Osteoblast (primary cell): ENCODE data around the gene UNK. TPM values are rescaled to one million over a fixed set of nuclear protein-coding genes. Genes with fewer than 3 reads are reported as not detected.
A peak's percentile ranks its signal among the peaks of the same experiment; 100 is the strongest.

Source experiments
- DNase-seq: peaks from one replicate; pipeline ENCODE4 v3.0.0; 2011; ENCODE audit warnings: low spot score, mixed read lengths; ENCODE audit not compliant: insufficient read length; ENCODE audit errors: missing footprints
- H2AFZ ChIP-seq: 2 replicates; pipeline ENCODE4 v1.6.0; 2011; ENCODE audit warnings: mild to moderate bottlenecking, low read length
- H3K27ac ChIP-seq: 2 replicates; pipeline ENCODE4 v1.5.1; 2011; ENCODE audit warnings: mild to moderate bottlenecking, low read depth, low read length, moderate library complexity
- H3K27me3 ChIP-seq: 2 replicates; pipeline ENCODE4 v1.6.0; 2012; ENCODE audit warnings: mild to moderate bottlenecking, control low read depth, inconsistent platforms, low read length, moderate library complexity; ENCODE audit not compliant: insufficient read depth
- H3K36me3 ChIP-seq: 2 replicates; pipeline ENCODE4 v1.5.1; 2011; ENCODE audit warnings: mild to moderate bottlenecking, low read length, control low read depth, moderate library complexity; ENCODE audit not compliant: insufficient read depth
- H3K4me1 ChIP-seq: 2 replicates; pipeline ENCODE4 v1.5.1; 2011; ENCODE audit warnings: mild to moderate bottlenecking, low read length, control low read depth, moderate library complexity; ENCODE audit not compliant: insufficient read depth
- H3K4me2 ChIP-seq: 2 replicates; pipeline ENCODE4 v1.6.0; 2011; ENCODE audit warnings: mild to moderate bottlenecking, low read length; ENCODE audit not compliant: insufficient read depth
- H3K4me3 ChIP-seq: fragments of 200-600 bp; sonication (generic); 3 replicates; pipeline ENCODE4 v1.5.1; 2012; ENCODE audit warnings: mild to moderate bottlenecking, low read length, inconsistent platforms; ENCODE audit not compliant: insufficient read depth
- H3K79me2 ChIP-seq: 2 replicates; pipeline ENCODE4 v1.6.0; 2012; ENCODE audit warnings: mild to moderate bottlenecking, low read length, control low read depth, inconsistent platforms; ENCODE audit not compliant: insufficient read depth
- H3K9me3 ChIP-seq: 2 replicates; pipeline ENCODE4 v1.5.1; 2011; ENCODE audit warnings: low read depth, low read length, control low read depth
- H4K20me1 ChIP-seq: 2 replicates; pipeline ENCODE4 v1.6.0; 2012; ENCODE audit warnings: mild to moderate bottlenecking, low read length, control low read depth; ENCODE audit not compliant: insufficient read depth
- total RNA-seq: library from RNA; depleted of rRNA; stranded (reverse); fragments of >200 nt; gene quantifications from 2 replicates; pipeline ENCODE4 v1.2.3, GENCODE V29; 2012
- TF ChIP-seq, protein P1 (sequence below): IDR thresholded peaks from 2 replicates; pipeline ENCODE4 v1.5.1; 2011; ENCODE audit warnings: mild to moderate bottlenecking, low read depth, low read length, moderate library complexity; ENCODE audit errors: extremely low read depth

Gene UNK
- total RNA-seq, 1 donor: 18.5 TPM

DNA sequence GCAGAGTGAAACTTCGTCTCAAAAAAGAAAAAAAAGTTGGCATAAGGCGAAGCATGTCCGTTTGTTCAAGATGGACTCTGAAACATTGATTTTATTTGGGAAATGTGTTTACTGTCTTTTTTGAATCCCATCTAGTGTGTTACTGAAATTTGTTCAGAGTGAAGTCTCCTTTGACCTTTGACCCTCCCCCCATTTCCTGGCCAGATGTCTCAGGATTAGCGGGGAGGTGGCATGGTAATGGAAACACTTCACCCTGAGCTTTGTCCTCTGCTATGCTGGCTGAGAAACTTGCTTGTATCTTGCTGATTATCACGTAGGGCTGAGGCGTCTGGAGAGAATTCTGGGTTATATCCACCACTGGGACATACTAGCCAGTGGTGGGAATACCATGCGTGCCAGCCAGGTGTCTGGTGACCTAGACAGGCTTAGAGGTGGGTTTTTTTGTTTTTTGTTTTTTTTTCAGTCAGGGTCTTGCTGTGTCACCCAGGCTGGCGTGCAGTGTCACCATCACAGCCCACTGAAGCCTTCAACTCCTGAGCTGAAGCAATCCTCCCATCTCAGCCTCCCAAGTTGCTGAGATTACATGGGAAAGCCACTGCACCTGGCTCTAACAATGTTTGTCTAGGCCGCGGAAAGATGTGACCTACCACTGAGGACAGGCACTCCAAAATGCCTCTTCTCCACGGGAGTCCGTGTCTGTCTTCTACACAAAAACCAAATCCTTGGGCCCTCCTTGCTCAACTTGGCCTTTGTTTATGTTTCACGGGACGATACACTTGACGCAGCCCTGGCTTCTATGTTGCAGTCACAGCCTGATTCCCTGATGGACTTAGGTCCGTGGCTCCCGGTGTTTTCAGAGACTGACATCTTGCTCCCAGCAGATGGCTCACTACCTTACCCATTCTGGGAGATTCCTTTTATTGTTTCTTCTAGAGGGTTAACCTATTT lies 13.0 kb upstream of the UNK start:
- peak; percentile 83 for DNase-seq
- H4K20me1 ChIP-seq: peaks cover 8% of the 10 kb centered on the region

DNA sequence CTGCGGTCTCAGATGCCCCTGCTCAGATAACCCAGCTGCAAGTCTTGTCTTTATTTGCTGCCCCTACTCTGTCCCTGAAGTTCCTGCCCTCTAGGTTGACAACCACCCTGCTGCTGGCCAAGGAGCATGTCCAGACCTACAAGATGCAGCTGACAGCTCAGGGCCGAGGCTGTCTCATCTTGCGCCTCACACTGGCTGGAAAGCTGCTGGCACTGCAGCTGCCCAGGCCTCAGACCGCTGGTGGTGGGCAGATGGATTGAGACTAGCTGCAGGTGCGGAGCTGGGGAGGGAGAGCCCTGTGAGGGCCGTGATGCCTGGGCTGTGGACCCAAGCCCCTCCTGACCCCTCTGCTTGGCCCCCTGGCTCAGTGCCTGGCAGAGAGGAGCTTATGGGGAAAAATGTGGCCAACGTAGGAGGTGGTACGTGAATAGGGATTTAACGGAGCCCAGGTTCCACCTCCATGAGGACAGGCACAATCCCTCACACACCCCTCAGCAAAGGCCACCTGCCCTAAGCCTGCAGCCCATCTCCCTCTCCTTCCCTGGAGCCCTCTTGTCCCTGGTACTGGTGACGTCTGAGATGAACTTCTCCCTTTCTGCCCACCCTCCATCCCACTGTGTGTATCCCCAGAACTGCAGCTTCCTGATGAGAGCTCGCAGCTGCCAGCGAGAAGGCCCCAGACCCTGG lies 11.3 kb upstream of the UNK start:
- Histone ChIP-seq H3K27me3 (no peaks in the 10 kb centered on the region), H3K79me2 (peaks cover 8% of the 10 kb centered on the region), H3K27ac (no peak overlapping the region), H3K4me1 (peaks cover 12% of the 10 kb centered on the region), H3K9me3 (no peaks in the 10 kb centered on the region), H3K4me2 (no peak overlapping the region), H3K4me3 (no peak overlapping the region), H4K20me1 (peaks cover 25% of the 10 kb centered on the region), H3K36me3 (peaks cover 19% of the 10 kb centered on the region), H2AFZ (no peak overlapping the region)
- DNase-seq: peak; percentile 39
- TF ChIP-seq, protein P1, sequence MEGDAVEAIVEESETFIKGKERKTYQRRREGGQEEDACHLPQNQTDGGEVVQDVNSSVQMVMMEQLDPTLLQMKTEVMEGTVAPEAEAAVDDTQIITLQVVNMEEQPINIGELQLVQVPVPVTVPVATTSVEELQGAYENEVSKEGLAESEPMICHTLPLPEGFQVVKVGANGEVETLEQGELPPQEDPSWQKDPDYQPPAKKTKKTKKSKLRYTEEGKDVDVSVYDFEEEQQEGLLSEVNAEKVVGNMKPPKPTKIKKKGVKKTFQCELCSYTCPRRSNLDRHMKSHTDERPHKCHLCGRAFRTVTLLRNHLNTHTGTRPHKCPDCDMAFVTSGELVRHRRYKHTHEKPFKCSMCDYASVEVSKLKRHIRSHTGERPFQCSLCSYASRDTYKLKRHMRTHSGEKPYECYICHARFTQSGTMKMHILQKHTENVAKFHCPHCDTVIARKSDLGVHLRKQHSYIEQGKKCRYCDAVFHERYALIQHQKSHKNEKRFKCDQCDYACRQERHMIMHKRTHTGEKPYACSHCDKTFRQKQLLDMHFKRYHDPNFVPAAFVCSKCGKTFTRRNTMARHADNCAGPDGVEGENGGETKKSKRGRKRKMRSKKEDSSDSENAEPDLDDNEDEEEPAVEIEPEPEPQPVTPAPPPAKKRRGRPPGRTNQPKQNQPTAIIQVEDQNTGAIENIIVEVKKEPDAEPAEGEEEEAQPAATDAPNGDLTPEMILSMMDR: peak; percentile 15

More for the DNA sequence above, 13.0 kb upstream of the UNK start:
- no peak overlapping the region for H3K4me2 ChIP-seq
- TF ChIP-seq, protein P1: peak; percentile 26
- H3K4me1 ChIP-seq: peaks cover 2% of the 10 kb centered on the region
- no peak overlapping the region for H3K4me3 ChIP-seq
- no peaks in the 10 kb centered on the region for H3K79me2 ChIP-seq
- no peaks in the 10 kb centered on the region for H3K27me3 ChIP-seq
- H3K27ac ChIP-seq: no peak overlapping the region
- H2AFZ ChIP-seq: no peak overlapping the region
- peaks cover 3% of the 10 kb centered on the region for H3K36me3 ChIP-seq
- no peaks in the 10 kb centered on the region for H3K9me3 ChIP-seq

DNA sequence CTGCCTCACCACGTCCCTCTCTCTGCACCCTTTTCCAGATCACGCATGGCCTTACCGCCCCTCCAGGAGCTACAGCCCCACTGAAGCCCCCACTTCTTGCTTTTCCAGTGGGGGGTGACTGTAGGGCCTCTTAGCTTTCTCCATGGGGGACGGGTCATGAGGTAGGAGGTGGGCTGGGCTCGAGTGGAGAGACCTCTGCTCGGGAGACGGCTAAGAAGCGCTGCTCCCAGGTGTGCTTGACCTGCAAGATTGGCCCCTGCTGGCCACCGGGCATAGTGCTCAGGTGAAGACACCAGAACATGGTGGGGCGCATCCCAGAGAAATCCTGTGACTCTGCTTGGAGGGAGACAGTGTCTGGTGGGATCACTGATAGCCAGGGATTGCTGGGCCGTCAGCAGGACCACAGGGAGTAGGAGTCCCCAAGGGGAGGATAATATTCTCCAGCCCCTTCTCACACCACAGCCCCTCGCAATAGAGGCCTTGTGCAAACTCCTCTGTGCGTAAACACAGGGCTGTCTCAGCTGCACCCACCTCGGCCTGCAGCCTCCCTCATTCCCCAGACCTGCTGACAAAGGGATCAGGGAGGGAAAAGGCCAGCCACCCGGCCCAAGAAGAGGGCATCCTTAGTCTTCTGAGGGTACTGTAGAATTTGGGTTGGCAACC lies 10.7 kb upstream of the UNK start:
- Histone ChIP-seq H3K4me3 (no peak overlapping the region), H2AFZ (no peak overlapping the region), H3K79me2 (peaks cover 15% of the 10 kb centered on the region), H3K27ac (no peak overlapping the region), H3K27me3 (no peaks in the 10 kb centered on the region), H3K4me2 (no peak overlapping the region), H4K20me1 (peaks cover 32% of the 10 kb centered on the region), H3K36me3 (peaks cover 26% of the 10 kb centered on the region), H3K4me1 (peaks cover 12% of the 10 kb centered on the region), H3K9me3 (no peaks in the 10 kb centered on the region)
- DNase-seq: peak; percentile 72
- TF ChIP-seq, protein P1: no peak
